ENCODE measurements around the gene RASSF4.

RASSF4 gene

DNA sequence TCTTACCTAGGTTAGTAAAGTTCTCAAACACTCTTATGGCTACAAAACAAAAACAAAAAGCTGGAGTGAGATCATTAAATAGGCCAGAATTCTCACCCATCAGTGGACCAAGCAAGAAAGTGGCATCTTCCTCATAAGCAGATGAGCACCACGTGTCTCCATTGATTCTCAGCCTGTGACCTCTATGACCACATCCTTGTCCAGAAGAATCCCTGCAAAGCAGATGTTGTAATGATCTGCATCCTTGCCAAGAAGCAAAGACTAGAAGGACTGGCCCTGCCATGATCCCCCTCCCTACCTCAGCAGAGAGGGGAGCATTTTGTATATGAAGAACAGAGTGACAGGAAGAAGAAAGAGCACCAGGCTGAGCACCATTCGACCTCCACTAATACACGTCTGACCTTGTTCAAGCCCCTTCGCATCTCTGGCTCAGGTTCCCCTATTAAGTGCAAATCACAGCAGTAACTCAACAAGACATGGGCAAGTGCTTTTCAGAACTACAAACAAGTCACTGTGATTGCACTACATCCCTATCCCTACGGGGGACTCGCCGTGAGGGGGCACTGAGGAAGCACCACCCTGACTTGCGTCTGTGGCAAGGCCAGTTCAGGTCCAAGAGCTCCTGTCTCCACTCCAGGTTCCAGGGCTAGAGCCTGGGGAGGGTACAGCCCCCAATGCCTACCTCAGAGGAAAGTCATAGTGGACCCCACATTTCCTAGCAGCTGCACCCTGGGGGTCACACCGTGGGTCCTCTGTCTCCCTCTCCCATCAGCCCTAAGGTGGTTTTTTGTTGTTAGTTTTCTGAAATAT is 22.2 kb upstream of the RASSF4 start:
- Mint-ChIP-seq H3K9me3 (peaks cover 24% of the 10 kb centered on the region), H3K4me1 (peaks cover 17% of the 10 kb centered on the region), H3K36me3 (ENCODE audit: low read depth) (peaks cover 15% of the 10 kb centered on the region), H3K4me3 (no peak overlapping the region), H3K27ac (no peak overlapping the region), H3K27me3 (ENCODE audit: low read depth) (no peaks in the 10 kb centered on the region)
- TF ChIP-seq, protein P1, sequence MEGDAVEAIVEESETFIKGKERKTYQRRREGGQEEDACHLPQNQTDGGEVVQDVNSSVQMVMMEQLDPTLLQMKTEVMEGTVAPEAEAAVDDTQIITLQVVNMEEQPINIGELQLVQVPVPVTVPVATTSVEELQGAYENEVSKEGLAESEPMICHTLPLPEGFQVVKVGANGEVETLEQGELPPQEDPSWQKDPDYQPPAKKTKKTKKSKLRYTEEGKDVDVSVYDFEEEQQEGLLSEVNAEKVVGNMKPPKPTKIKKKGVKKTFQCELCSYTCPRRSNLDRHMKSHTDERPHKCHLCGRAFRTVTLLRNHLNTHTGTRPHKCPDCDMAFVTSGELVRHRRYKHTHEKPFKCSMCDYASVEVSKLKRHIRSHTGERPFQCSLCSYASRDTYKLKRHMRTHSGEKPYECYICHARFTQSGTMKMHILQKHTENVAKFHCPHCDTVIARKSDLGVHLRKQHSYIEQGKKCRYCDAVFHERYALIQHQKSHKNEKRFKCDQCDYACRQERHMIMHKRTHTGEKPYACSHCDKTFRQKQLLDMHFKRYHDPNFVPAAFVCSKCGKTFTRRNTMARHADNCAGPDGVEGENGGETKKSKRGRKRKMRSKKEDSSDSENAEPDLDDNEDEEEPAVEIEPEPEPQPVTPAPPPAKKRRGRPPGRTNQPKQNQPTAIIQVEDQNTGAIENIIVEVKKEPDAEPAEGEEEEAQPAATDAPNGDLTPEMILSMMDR (IDR thresholded peaks at IDR 0.05; ENCODE audit: unreplicated experiment in 3 of 3): no peak

DNA sequence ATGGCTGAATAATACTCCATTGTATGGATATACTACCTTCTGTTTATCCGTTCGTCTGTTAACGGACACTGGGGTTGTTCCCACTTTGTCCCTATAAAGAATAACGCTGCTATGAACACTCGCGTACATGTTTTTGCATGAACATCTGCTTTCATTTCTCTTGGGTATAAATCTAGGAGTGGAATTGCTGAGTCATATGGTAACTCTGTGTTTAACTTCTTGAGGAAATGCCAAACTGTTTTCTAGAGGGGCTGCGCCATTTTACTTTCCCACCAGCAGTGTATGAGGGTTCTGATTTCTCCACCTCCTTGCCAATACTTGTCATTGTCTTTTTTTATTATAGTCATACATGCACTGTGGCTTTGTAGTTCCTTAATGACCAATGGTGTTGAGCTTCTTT is 20.6 kb upstream of the RASSF4 start:
- TF ChIP-seq, protein P1 (IDR thresholded peaks at IDR 0.05; ENCODE audit: unreplicated experiment in 3 of 3): no peak
- Mint-ChIP-seq H3K9me3 (peaks cover 32% of the 10 kb centered on the region), H3K4me1 (peaks cover 17% of the 10 kb centered on the region), H3K27me3 (ENCODE audit: low read depth) (no peaks in the 10 kb centered on the region), H3K36me3 (ENCODE audit: low read depth) (peaks cover 22% of the 10 kb centered on the region), H3K27ac (no peak overlapping the region), H3K4me3 (no peak overlapping the region)

DNA sequence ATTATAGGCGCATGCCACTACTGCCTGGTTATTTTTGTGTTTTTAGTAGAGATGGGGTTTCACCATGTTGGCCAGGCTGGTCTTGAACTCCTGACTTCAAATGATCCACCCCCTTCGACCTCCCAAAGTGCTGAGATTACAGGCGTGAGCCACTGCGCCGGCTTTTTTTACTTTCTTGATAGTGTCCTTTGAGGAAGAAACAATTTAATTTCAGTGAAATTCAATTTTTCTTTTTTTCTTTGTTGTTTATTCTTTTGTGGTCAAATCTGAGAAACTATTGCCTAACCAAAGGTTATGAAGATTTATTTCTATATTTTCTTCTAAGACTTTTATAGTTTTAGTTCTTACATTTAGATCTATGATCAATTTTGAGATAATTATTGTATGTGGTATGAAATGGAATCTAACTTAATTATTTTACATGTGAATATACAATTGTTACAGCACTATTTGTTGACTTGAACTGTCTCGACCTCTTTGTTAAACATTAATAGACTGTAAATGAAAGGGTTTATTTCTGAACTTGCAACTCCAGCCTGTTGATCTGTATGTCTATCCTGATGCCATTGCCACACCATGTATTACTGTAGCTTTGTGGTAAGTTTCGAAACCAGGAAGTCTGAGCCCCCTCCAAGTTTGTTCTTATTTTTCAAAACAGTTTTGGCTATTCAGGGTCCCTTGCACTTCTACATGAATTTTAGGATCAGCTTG is 19.8 kb upstream of the RASSF4 start:
- Mint-ChIP-seq H3K27me3 (ENCODE audit: low read depth) (no peaks in the 10 kb centered on the region), H3K36me3 (ENCODE audit: low read depth) (peaks cover 27% of the 10 kb centered on the region), H3K4me1 (peaks cover 17% of the 10 kb centered on the region), H3K27ac (no peak overlapping the region), H3K9me3 (peaks cover 40% of the 10 kb centered on the region), H3K4me3 (no peak overlapping the region)
- TF ChIP-seq, protein P1 (IDR thresholded peaks at IDR 0.05; ENCODE audit: unreplicated experiment in 3 of 3): no peak

DNA sequence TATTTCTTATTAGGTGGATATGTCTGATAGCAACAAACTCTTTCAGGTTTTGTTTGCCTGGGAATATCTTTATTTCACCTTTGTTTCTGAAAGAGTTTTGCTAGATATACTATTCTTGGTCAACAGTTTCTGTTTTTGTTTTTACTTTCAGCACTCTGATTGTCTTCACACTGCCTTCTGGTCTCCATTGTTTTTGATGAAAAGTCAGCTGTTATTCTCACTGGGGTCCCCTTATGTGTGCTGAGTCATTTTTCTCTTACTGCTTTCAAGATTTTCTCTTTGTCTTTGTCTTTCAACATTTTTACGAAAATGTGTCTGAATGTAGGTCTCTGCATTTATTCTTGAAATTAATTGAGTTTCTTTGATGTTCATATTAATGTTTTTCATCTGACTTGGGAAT is 15.2 kb upstream of the RASSF4 start:
- TF ChIP-seq, protein P1 (IDR thresholded peaks at IDR 0.05; ENCODE audit: unreplicated experiment in 3 of 3): no peak
- no peak overlapping the region for H3K27ac Mint-ChIP-seq
- peaks cover 46% of the 10 kb centered on the region for H3K9me3 Mint-ChIP-seq
- peaks cover 31% of the 10 kb centered on the region for H3K36me3 Mint-ChIP-seq (ENCODE audit: low read depth)
- no peak overlapping the region for H3K4me3 Mint-ChIP-seq
- H3K4me1 Mint-ChIP-seq: peaks cover 33% of the 10 kb centered on the region
- no peaks in the 10 kb centered on the region for H3K27me3 Mint-ChIP-seq (ENCODE audit: low read depth)

DNA sequence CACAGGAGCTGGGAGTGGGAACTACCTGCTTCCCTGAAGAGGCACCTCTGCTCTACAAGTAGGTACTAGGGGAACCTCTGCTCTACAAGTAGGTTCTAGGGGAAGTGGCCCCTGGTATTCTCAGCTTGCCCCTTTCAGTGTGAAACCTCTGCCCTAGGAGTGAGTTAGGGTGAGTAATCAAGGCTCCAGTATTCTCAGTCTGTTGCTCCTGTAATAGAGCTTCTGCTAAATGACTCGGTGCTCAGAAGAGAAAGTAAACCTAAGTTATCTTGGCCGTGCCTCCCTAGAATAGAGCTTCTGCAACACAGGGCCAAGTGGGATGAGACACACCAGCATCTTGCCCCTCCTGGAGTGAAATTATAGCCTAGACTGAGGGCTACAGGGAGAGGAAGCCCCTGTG is 13.4 kb upstream of the RASSF4 start:
- no peaks in the 10 kb centered on the region for H3K27me3 Mint-ChIP-seq (ENCODE audit: low read depth)
- peaks cover 28% of the 10 kb centered on the region for H3K36me3 Mint-ChIP-seq (ENCODE audit: low read depth)
- TF ChIP-seq, protein P1 (IDR thresholded peaks at IDR 0.05; ENCODE audit: unreplicated experiment in 3 of 3): no peak
- peak overlapping the region in 1 of 3 experiments; percentile 40 for H3K4me3 Mint-ChIP-seq
- H3K4me1 Mint-ChIP-seq: peaks cover 50% of the 10 kb centered on the region
- H3K9me3 Mint-ChIP-seq: peaks cover 33% of the 10 kb centered on the region
- peak overlapping the region in 2 of 3 experiments; percentile 59 to 65 for H3K27ac Mint-ChIP-seq
